ENCODE data around the gene DDX1.

- TF ChIP-seq EZH2 (IDR thresholded peaks at IDR 0.05) (no peak), CTCF (IDR thresholded peaks at IDR 0.05) (no peak)
Observed at GRCh38 chr2:15666861-15667808, 75.5 kb downstream of the DDX1 start.

All from neural progenitor cell (in vitro differentiated cells).